NCI-H1092 treated with DMSO at 0.1 percent for 48 hours (cell line): ENCODE data around the gene ANKRD2.
A peak's percentile ranks its signal among the peaks of the same experiment; 100 is the strongest.
"Not testable (repeated sequence)": the region's sequence is repeated elsewhere in the genome, so short reads cannot be mapped to it uniquely, and the experiment has no call there.

Source experiments
- DNase-seq: peaks from one replicate; lab custom pipeline; 2025; lab: John Stamatoyannopoulos, UW

ANKRD2 gene

DNA sequence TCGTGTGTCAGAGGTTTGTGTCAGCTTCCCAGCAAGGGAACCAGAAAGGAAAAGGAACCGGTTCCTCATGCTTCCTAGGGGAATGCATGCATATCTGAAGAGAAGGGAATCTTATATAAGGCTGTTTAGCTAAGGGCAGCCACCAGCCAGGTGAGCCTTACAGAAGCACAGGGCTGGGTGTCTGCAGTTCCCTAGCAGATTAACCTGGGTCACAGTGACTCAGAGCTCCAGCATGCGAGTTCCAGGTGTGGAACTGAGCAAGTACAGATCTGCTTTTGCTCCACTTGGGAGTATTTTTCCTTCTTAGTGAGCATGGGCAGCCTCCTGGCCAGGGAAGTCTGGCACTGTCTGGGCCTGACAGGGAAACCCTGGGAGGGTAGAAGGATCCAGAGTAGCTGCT is 957 bp upstream of the ANKRD2 start:
- DNase-seq, result no peak

DNA sequence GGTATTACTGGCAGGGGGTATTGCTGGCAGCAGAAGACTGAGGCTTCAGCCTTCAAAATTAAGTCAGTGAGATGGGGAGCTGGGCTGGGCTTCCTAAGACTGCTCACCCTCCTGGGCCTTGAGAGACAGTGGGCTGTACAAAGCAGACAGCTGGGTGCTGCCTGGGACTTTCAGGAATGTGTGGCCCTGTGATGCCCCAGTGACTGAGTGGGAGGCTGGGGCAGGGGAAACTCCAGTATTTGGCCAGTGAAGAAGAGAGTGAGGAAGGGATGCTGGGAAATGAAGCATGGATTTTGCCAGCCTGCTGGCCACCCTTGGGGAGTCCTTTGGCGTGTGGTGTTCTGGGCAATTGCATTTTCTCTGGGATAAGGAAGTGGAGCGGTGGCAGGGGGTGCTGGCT is 442 bp downstream of the ANKRD2 start:
- DNase-seq, result no peak

DNA sequence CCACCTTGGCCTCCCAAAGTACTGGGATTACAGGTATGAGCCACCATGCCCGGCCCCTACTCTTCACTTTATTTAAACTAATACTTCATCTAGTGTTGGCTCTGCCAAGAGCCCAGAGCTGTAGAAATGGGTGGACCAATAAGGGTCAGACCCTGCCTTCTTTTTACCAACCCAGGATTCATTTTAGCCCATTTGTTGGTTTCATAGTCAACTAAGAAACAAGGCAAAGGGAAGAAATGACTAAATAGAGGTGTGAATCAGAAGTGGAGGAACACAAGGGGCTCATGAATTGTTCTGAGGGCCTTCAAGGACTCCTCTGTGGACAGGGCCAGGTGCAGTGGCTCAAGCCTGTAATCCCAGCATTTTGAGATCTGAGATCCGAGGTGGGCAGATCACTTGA is 1.1 kb downstream of the ANKRD2 start:
- DNase-seq, result no peak

DNA sequence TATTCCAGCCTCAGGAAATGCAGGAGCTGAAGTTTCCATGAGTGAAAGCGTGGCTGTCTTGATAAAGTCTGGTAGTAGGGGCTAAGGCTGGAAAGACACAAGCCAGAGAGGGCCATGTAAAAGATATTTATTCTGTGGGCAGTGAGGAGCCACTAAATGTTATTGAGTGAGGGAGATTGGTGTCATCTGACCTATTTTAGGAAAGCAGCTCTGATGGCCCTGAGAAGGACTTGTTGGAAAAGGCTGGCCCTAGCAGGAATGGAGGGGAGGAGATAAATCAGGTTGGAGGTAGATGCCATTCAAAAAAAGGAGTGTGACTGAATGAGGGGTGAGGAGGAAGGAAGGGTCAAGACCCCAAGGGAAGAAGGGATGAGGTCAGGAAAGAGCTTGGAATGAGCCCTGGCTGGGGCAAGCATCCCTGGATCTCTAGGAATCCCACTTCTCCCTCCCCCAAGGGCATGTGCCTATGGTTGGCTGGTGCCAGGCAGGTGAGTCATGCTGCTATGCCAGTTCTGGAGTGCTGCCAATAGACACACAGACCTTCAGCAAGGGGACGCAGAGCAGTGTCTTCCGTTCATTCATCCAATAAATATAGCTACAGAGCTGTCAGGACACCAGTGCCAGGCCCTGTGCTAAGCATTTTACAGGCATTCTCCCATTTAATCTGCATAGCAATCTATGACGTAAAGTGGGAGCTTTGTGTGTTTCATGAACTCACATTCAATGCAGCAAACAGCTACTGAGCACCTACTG is 2.0 kb downstream of the ANKRD2 start:
- peak; percentile 8 for DNase-seq

DNA sequence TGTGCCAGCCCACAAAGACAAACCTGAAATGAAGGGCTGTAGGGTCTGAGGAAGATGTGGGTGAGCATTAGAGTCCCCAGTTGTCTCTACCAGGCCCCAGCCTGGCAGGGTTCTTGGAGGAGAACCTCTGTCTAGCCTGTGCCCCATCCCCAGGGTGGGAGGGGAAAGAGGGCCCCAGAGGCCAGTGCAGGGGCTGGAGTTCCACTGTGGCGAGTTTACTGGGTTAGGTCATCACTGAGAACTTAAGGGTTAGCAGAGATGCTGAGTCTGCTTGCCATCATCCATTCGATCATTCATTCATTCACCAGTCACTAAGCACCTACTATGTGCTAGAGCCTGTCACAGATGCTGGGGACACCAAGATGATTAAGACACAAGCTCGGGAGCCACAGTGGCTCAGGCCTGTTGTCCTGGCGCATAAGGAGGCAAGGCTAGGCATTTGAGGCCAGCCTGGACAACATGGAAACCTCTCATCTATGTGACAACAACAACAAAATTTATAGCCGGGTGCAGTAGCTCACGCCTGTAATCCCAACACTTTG is 2.6 kb downstream of the ANKRD2 start:
- DNase-seq, result no peak

DNA sequence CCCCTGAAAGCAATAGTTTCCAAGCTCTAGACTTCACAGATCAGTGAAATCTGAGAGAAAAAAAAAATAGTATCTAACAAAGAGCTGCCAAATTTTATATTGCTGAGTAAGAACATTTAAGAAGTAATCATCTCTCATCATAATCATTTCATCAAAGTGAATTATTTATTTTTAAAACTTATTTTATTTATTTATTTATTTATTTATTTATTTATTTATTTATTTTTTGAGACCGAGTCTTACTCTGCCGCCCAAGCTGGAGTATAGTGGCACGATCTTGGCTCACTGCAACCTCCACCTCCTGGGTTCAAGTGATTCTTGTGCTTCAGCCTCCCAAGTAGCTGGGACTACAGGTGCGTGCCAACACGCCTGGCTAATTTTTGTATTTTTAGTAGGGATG is 3.9 kb downstream of the ANKRD2 start:
- DNase-seq, result not testable (repeated sequence)

DNA sequence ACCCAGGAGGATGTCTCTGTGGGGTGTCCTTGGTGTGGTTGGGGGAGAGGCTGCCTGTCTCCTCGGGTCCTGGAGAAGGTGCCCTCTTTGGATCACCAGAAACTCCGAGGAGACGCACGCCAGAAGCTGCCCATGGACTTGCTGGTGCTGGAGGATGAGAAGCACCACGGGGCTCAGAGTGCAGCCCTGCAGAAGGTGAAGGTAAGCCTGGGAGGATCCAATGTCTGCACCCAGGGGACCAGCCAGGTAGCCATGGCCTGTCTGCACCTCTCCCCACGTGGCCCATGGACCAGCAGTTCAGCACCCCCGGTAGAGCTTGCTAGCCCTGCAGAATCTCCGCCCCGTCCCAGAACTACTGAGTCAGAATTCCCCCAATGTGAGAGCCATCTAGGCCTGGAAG is 5.1 kb downstream of the ANKRD2 start:
- no peak for DNase-seq

DNA sequence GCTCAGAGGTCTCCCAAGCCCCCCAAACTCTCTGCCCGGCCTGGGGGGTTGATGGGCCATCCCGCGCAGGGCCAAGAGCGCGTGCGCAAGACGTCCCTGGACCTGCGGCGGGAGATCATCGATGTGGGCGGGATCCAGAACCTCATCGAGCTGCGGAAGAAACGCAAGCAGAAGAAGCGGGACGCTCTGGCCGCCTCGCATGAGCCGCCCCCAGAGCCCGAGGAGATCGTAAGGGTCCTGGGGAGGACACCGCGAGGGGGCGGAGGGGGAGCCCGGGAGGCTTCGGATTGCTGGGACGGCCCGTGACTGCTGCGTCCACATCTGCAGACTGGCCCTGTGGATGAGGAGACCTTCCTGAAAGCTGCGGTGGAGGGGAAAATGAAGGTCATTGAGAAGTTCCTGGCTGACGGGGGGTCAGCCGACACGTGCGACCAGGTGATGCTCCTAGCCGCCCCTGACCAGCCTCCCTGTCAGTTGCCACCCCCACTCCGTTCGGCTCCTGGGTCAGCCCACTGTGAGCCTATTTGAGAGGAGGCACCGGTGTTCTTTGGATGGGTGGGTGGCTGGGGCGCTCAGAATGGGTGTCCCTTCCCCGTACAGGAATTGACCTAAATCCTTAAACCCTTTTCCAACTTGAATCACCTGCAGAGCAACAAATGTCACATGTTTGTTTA is 5.7 kb downstream of the ANKRD2 start:
- no peak for DNase-seq

DNA sequence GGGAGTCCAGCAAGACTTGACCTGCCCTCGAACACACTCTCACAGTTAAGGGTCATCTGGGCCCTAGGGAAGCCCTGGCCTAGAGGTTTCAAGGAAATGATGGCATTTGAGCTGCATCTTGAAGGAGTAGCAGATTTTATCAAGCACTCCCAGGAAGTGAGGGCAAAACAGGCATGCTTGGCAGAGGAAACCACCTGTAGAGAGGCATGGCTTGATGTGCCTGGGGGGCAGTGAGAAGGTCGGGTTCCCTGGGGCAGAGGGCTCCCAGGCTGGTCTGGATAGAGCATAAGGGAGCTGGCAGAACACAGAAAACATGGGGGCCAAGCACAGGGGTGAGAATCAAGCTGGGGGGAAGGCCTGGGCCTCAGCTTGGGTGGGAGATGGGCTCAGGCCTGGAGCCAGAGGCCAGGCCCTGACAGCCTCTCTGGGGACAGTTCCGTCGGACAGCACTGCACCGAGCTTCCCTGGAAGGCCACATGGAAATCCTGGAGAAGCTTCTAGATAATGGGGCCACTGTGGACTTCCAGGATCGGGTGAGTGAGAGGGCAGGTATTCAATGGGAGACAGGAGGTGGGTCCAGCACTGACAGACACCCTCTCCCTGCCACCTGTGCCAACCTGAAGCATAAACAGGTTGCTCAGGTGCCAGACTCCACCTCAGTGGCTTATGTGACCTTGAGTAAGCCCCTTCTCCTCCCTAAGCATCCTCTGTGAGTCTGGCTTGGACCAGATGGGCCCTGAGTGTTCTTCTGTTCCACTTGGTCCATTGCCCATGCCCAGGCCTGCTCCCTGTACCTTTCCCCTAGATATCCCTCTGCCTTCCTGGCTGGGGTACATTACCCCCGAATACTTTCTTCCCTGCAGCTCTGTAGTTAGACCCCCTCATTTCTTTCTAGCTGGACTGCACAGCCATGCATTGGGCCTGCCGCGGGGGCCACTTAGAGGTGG is 8.1 kb downstream of the ANKRD2 start:
- no peak for DNase-seq

DNA sequence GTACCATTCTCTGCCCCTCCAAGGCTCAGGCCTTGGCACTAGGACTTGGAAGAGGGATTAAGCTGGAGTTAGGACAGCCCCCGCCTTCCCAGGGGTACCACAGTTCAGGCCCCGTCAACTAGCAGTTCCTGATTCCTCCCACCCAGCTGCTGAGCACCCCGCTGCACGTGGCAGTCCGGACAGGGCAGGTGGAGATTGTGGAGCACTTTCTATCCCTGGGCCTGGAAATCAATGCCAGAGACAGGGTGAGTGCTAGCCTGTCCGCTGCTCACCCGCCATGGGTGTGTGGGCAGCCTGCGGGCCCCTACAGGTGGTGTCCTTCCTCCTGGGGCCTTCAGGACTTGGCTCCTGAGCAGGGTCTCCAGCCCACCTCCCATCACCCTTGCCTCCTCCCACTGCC is 9.6 kb downstream of the ANKRD2 start:
- DNase-seq, result no peak

DNA sequence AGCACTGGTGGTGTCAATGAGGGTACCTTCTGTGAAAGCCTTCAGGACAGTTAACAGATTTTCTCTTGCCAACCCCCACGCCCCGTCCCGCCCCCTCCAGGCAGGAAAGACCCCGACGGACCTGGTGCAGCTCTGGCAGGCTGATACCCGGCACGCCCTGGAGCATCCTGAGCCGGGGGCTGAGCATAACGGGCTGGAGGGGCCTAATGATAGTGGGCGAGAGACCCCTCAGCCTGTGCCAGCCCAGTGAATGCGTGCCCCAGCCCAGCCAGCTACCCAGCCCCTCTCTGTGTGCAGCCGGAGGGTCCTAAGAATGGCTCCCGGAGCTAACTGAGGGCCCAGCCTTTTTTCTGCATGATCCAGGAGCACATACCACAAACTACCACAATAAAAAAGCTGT is 10.9 kb downstream of the ANKRD2 start:
- no peak for DNase-seq

DNA sequence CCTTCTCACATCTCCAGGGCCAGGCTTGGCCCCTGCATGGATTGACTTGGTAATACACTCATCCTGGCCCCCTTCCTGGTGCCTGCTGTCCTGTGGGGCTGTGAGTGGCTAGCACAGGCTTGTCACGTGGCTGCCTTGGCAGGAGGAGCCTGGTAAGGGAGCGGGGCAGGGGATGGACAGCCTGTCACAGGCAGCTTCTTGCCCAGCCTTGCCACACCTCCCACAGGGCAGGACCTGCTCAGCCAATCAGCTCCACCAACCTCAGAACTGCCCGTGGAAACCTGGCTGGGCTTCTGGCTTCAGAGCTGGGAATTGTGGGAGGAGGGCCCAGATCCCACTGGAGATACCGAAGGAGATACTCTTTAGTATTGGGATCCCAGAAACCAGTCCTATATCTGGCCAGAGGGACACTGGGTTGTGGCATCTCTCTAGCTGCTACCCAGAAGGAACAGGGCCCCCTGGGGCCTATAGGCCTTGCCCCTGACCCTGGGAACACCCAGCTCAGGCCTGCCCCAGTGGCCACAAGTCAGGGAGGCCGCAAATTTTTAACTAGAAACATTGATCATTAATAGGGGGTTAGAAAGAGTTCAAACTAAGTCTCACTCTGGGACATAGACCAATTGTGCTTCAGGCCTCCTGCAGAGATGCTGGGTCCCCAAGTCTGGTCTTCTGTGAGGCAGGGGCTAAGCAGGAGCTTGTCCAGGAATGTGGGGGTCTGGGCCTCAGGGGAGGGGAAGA is 11.7 kb downstream of the ANKRD2 start, which contains the start of gene HOGA1:
TSS of gene HOGA1 (plus strand) at position 330 of the 738 bp plus-strand sequence. CDS start at position 645, 315 bp downstream.
- DNase-seq, result no peak

DNA sequence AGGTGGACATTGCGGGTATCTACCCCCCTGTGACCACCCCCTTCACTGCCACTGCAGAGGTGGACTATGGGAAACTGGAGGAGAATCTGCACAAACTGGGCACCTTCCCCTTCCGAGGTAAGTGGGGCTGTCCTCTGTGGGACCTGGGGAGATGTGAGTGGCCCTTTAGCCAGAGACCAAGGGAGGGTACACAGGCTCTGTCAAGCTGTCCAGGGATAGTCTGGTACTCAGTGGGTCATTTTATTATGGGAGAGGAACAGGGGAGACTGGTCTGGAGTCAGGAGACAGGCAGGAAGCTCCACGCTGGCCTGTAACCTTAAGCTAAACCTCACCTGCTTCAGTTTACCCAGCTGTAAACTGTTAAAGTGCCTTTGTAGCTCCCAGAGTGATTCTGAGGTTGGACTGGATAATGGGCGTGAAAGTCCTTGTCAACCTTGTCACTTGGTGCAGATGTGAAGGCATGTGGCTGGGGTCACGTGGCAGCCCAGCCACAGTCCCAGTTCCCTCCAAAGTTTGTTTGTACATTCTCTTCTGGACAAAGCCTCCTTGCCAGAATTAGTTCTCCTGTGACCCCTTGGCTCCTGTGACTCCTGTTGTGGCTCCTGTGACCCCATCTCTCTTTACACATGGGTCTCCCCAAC is 12.3 kb downstream of the ANKRD2 start:
- no peak for DNase-seq

DNA sequence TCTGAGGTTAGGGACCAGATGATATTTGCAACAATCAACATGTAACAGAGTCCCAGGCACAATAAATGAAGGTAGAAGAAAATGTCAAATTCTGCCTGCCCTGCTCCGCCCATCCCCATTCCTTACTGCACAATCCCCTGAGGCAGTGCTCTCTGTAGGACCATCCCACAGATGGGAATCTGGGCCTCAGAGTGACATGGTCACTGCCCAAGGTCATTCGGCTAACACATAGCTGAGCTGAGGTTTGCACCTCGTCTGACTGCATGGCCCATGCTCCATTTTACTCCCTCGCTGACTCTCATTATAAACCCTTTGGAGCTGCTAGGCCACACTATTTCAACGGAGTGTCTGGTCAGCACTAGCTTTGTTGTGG is 12.8 kb downstream of the ANKRD2 start:
- no peak for DNase-seq

DNA sequence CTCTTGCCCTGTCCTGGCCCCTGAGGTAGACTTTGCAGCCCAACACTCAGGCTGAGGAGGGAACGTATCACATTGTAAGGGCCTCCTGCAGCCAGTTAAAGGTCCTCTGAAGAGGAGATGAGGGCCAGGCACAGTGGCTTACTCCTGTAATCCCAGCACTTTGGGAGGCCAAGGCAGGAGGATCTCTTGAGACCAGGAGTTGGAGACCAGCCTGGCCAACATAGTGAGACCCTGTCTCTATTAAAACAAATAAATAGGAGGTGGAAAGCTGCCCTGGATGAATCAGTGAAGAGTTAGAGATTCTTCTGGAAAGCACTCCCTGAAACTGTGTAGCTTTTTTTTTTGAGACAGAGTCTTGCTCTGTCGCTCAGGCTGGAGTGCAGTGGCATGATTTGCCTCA is 14.6 kb downstream of the ANKRD2 start:
- DNase-seq, result no peak

DNA sequence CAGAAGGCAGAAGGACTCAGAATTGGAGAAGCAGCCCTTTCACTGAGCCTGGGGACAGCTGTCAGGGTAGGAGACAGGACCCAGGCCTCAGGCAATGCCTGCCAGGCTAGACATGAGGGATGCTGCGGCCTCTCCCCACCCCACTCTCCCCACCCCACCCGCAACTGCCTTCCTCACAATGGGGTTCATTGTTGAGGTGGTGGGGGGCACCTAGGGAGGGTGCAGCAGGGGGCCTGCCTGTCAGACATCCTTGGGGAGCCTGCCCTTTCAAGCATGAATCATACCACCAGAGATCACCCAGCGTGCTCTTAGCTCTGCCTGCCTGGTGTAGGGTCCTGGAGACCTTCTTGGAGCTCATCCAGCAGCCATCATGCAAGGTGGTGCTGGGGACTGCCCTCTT is 16.9 kb downstream of the ANKRD2 start, which contains the start of gene C10orf62:
TSS of gene C10orf62 (plus strand) at position 243 of the 400 bp plus-strand sequence. CDS start 177 bp downstream, outside the sequence.
- DNase-seq, result no peak

DNA sequence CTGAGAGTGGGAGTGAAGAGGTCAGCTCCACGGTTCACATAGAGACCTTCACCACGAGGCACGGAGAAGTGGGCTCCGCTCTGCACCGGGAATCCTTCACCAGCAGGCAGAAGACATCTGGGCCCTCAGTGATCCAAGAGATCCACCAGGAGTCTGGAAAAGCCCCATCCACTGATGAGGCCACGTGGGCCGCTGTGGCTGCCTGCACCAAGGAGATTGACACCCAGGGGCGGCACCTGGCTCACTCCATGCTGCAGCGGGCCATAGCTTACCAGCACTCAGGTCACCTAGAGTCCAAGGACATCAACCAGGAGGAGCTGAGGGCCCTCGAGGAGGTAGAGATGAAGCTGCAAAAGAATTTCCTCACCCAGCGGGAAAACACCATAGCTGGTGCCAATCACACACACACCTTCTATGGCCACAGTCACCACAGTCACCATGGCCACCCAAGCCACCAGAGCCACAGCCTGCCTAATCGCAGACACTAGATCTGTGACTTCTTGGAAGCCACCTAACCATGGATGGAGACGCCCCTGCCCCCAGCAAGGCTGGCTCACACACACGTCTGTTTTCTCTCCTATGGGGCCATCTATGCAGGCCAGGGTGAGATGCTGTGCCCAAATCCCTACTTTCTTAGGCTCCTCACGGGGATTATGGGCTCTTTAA is 17.6 kb downstream of the ANKRD2 start:
- no peak for DNase-seq

DNA sequence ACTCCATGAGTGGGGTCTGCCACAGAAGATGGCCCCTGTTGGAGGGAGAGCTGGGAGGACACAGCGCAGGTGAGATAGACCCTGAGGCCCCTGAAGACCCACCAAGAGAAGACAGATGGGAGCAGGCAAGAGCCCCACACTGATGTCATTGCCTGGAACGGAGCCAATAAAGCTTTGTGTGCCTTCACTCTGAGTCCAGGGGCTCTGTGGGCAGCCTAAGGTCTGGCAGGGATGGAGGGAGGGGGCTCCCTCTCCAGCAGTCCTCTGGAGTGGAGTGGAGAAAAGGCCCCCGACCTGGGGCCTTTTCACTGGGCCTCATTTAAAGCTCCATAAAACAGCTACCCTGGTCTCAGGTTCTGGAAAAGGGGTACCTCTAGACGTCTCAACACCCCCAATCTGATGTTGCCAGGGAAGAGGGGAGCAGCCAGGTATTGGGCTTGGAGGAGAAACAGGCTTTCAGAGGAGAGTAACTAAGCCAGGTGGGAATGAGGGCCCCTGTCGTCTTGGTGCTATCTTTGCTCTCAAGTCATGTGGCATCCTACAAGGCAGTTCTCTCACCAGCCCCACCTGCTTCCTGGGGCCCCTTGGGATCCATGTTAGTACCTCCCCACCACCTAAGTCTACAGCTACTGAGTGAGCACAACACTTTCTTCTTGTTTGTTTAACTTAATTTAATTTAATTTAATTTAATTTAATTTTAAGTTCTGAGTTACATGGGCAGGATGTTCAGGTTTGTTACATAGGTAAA is 18.3 kb downstream of the ANKRD2 start:
- DNase-seq, result no peak

DNA sequence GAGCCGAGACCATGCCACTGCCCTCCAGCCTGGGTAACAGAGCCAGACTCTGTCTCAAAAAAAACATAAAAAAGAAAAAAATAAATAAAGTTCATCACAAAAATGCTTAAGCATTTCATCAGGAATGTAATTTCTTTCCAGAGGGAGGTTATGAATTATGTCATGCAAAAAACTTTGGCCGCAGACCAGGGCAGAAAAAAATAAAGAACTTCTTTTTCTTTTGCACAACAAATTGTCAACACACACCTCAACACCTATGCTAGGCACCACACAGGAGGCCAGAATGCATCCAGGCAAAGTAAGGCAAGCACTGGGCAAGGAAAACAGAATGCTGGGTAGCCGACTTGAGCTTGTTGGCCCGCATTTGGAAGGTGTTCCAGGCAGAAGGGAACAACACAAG is 20.8 kb downstream of the ANKRD2 start:
- DNase-seq, result no peak
